MM.1S (cell line): Measurements from ENCODE around the gene TSC2.

Experiments
- DNase-seq: peaks from one replicate; pipeline ENCODE4 v3.0.0-alpha.2; 2015
- H2AFZ ChIP-seq: fragments of 300-600 bp; sonication (generic); 2 replicates; pipeline ENCODE4 v1.6.0; 2016; ENCODE audit warnings: antibody characterized with exemption, low read length
- H3F3A ChIP-seq: fragments of 300-600 bp; sonication (generic); 2 replicates; pipeline ENCODE4 v1.6.1; 2016; ENCODE audit warnings: mild to moderate bottlenecking, antibody characterized with exemption, low read length, moderate library complexity, mixed read lengths; ENCODE audit not compliant: insufficient read depth
- H3K27ac ChIP-seq: fragments of 300-600 bp; sonication (generic); 2 replicates; pipeline ENCODE4 v1.5.1; 2016; ENCODE audit warnings: mild to moderate bottlenecking, low read length
- H3K27me3 ChIP-seq: fragments of 300-600 bp; sonication (generic); replicated peaks from 2 replicates; pipeline ENCODE4 v1.6.0; 2016; ENCODE audit warnings: low read length; ENCODE audit not compliant: insufficient read depth
- H3K36me3 ChIP-seq: fragments of 300-600 bp; sonication (generic); replicated peaks from 2 replicates; pipeline ENCODE4 v1.6.1; 2016; ENCODE audit warnings: mild to moderate bottlenecking, low read length, mixed read lengths; ENCODE audit not compliant: insufficient read depth
- H3K4me1 ChIP-seq: fragments of 300-600 bp; sonication (generic); 2 replicates; pipeline ENCODE4 v1.6.1; 2016; ENCODE audit warnings: low read length, mixed read lengths
- H3K4me2 ChIP-seq: fragments of 300-600 bp; sonication (generic); 2 replicates; pipeline ENCODE4 v1.6.0; 2016; ENCODE audit warnings: low read depth, low read length
- H3K4me3 ChIP-seq: fragments of 300-600 bp; sonication (generic); 2 replicates; pipeline ENCODE4 v1.5.1; 2016; ENCODE audit warnings: low read length, mixed read lengths
- H3K79me2 ChIP-seq: fragments of 300-600 bp; sonication (generic); 2 replicates; pipeline ENCODE4 v1.6.1; 2016; ENCODE audit warnings: mixed run types, low read length, mixed read lengths
- H3K9ac ChIP-seq: fragments of 300-600 bp; sonication (generic); 2 replicates; pipeline ENCODE4 v1.6.1; 2016; ENCODE audit warnings: low read length, mixed read lengths
- H3K9me2 ChIP-seq: fragments of 300-600 bp; sonication (generic); replicated peaks from 2 replicates; pipeline ENCODE4 v1.6.1; 2016; ENCODE audit warnings: mild to moderate bottlenecking, low read length, mixed read lengths; ENCODE audit not compliant: insufficient read depth
- H3K9me3 ChIP-seq: fragments of 300-600 bp; sonication (generic); replicated peaks from 2 replicates; pipeline ENCODE4 v1.6.1; 2016; ENCODE audit warnings: mild to moderate bottlenecking, low read length, mixed read lengths; ENCODE audit not compliant: insufficient read depth
- H4K20me1 ChIP-seq: fragments of 300-600 bp; sonication (generic); 2 replicates; pipeline ENCODE4 v1.6.1; 2016; ENCODE audit warnings: mild to moderate bottlenecking, low read length, moderate library complexity, mixed read lengths; ENCODE audit not compliant: insufficient read depth
- CTCF ChIP-seq: fragments of 300-600 bp; sonication (generic); IDR thresholded peaks from 2 replicates; pipeline ENCODE4 v1.5.1; 2016; ENCODE audit warnings: antibody characterized with exemption, low read length, mixed read lengths
- EZH2 ChIP-seq: fragments of 300-600 bp; sonication (generic); optimal IDR thresholded peaks from 2 replicates; pipeline ENCODE3; 2017; ENCODE audit warnings: low read depth, mild to moderate bottlenecking, antibody characterized with exemption, low read length, mixed read lengths
- EZH2phosphoT487 ChIP-seq: fragments of 300-600 bp; sonication (generic); IDR thresholded peaks from 2 replicates; pipeline ENCODE4 v1.6.1; 2018; ENCODE audit warnings: antibody characterized with exemption, low read length

TSC2 gene

DNA sequence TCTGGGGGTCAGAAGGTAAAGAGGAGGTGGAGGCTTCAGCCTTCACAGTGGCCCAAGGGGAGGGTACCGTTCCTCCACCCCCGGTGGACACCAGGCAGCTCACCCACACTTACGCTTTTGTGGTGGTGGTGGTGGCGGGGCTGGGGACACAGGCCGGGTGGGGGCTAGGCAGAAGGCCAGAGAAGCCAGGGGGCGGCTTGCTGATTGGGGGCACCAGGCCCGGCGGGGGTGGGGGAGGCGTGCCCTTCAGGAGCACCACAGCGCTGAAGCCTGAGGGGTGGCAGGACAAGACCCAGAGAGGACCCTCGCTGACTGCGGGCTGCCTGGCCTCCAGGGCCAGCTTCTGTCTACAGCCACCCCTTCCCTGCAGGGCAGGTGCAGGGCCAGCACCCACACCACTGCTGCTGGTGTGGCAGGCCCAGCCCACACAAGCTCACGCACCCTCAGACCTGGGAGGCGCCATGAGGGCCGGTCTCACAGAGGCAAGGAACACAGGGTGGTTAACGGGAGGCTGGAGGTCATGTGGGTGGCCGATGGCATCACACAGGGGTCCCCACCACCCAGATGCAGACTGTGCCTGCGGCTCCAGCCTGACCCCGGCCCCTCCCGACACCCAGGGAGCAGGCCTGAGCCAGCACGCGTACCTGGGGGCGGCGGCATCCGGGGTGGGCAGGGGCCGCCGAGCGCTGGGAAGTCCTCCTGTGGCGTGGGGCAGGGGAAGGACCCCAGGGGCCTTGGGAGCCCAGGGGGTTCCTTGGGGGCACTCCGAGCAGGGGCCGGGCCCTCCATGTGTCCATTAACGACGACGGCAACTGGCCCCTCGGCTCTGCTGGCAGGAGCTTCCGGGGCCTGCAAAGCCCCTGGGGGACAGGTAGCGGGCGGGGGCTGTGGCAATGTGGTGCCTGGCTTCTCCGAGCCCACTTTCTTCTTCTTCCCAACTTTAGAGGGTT lies 48.7 kb upstream of the TSC2 start:
- H3F3A ChIP-seq = peaks cover under 1% of the 10 kb centered on the region; the same call in 1 of the 2 replicates
- H3K9me2 ChIP-seq = no peaks in the 10 kb centered on the region
- no peak overlapping the region for H3K27ac ChIP-seq
- no peak overlapping the region for H3K4me2 ChIP-seq
- no peaks in the 10 kb centered on the region for H3K9me3 ChIP-seq
- H2AFZ ChIP-seq = no peak overlapping the region
- H3K79me2 ChIP-seq = peaks cover 14% of the 10 kb centered on the region
- TF ChIP-seq EZH2 (no peak), CTCF (no peak), EZH2phosphoT487 (no peak)
- no peak overlapping the region for H3K4me3 ChIP-seq
- H3K4me1 ChIP-seq = no peaks in the 10 kb centered on the region
- H4K20me1 ChIP-seq = no peaks in the 10 kb centered on the region
- no peak overlapping the region for H3K9ac ChIP-seq
- no peaks in the 10 kb centered on the region for H3K27me3 ChIP-seq
- DNase-seq = no peak
- no peaks in the 10 kb centered on the region for H3K36me3 ChIP-seq

- Histone ChIP-seq H3K9me2 (no peaks in the 10 kb centered on the region), H3K4me3 (no peak overlapping the region), H3K36me3 (no peaks in the 10 kb centered on the region), H3K27me3 (no peaks in the 10 kb centered on the region), H3F3A (no peaks in the 10 kb centered on the region), H4K20me1 (no peaks in the 10 kb centered on the region), H3K4me2 (no peak overlapping the region), H3K27ac (no peak overlapping the region), H3K79me2 (peaks cover 22% of the 10 kb centered on the region), H3K4me1 (no peaks in the 10 kb centered on the region), H3K9ac (no peak overlapping the region), H3K9me3 (no peaks in the 10 kb centered on the region), H2AFZ (no peak overlapping the region)
- no peak for DNase-seq
- no peak for TF ChIP-seq EZH2phosphoT487
- no peak for TF ChIP-seq EZH2
- TF ChIP-seq CTCF = no peak
These were observed 47.8 kb upstream of the TSC2 start for GRCh38 chr16:1999866-2000514.

GRCh38 chr16:2001035-2001434 lies 46.8 kb upstream of the TSC2 start:
- Histone ChIP-seq H3K27me3 (no peaks in the 10 kb centered on the region), H3K36me3 (no peaks in the 10 kb centered on the region), H3K27ac (no peak overlapping the region), H3K79me2 (peaks cover 33% of the 10 kb centered on the region), H3K9ac (no peak overlapping the region), H3K4me1 (no peaks in the 10 kb centered on the region), H2AFZ (no peak overlapping the region), H3K4me2 (no peak overlapping the region), H3F3A (no peaks in the 10 kb centered on the region), H3K4me3 (no peak overlapping the region), H3K9me3 (no peaks in the 10 kb centered on the region), H4K20me1 (no peaks in the 10 kb centered on the region; the same call in 1 of the 2 replicates), H3K9me2 (no peaks in the 10 kb centered on the region)
- TF ChIP-seq EZH2 (no peak), CTCF (no peak), EZH2phosphoT487 (no peak)
- DNase-seq = no peak
